Tibial nerve (tissue), 3 donors: Measurements from ENCODE around the gene KLF3.
"Not testable (repeated sequence)": the region's sequence is repeated elsewhere in the genome, so short reads cannot be mapped to it uniquely, and the experiment has no call there.

Experiments
- CTCF ChIP-seq, 5 experiments: fragments of 200-600 bp in 3 of 5; fragments of 450-650 bp in 2 of 5; sonication (generic) in 3 of 5; IDR thresholded peaks; one replicate each; pipeline ENCODE4 v1.5.1; 2016 to 2019; ENCODE audit warnings: antibody characterized with exemption in 5 of 5, mild to moderate bottlenecking in 3 of 5, moderate library complexity in 2 of 5
- POLR2A ChIP-seq, 2 donors: fragments of 450-650 bp; IDR thresholded peaks; one replicate each; pipeline ENCODE4 v1.6.1; 2017; ENCODE audit warnings: antibody characterized with exemption in 2 of 2, mild to moderate bottlenecking in 2 of 2, moderate library complexity in 2 of 2

GRCh38 chr4:38622340-38622739 lies 41.7 kb upstream of the KLF3 start:
- TF ChIP-seq POLR2A, CTCF (IDR thresholded peaks at IDR 0.05): not testable (repeated sequence)
